ENCODE measurements around the gene COMMD1.
"Not testable (repeated sequence)": the region's sequence is repeated elsewhere in the genome, so short reads cannot be mapped to it uniquely, and the experiment has no call there.

Gene COMMD1

DNA sequence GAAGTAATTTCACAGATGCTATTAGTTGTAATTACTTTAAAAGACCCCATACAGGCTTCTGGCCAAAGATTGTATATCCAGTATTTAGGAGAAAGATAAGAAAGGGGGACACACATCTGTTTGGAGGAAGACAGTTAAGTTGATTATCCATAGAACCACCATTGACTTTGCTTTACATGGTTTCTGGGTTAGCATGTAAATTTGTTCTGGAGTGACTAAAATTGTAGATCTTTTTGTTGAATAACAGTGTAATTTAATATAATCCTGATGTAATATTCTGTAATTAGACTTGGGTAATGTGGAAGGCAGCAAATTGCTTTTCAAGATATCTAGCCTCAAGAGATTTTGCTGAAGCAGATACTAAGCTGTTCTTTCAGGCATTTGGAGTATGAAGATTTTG lies 17.2 kb downstream of the COMMD1 start:
- in situ Hi-C loops (cut with MboI; ENCODE audit: low sequenced_read_pairs), result loop anchor here (25.0 kb wide), 1 partner anchor 840 kb away; no protein-coding TSS in a partner anchor

DNA sequence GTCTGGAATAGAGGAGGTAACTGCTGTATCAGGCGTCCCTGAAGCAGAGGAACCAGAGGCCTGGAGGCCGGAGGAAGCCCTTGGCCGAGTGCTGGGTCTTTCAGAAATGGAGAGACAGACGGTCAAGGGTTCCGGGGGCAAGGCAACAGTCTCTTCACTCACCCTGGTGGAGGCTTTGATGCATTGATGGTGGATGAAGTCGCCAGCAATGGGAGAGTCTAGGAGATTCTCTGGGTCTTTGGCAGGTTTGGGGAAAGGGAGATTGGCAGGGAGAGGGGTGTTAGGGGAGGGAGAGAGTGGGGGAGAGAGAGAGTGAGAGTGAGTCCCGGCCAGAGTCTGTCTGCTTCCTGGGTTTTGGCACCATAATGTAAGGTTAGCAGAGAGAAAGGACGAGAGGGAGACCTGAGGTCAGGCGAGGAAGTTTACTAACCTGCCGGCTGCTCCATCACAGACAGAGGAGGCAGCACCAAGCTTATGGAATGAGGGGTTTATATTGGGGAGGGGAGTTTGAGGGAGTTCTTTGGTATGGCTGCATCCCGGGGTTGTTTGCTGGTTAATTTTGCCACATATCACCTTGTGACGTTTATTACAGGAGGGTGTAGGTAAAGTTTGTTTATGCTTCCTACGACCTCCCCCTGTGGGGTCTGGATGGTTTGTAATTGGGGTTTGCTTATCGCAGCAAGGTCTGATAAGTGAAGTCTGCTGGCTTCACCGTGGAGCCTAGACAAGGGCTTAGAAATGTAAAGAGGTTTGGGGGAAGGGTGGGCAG lies 19.6 kb downstream of the COMMD1 start:
- in situ Hi-C loops (cut with MboI; ENCODE audit: low sequenced_read_pairs), result loop anchor here (25.0 kb wide), 1 partner anchor 837 kb away; no protein-coding TSS in a partner anchor

DNA sequence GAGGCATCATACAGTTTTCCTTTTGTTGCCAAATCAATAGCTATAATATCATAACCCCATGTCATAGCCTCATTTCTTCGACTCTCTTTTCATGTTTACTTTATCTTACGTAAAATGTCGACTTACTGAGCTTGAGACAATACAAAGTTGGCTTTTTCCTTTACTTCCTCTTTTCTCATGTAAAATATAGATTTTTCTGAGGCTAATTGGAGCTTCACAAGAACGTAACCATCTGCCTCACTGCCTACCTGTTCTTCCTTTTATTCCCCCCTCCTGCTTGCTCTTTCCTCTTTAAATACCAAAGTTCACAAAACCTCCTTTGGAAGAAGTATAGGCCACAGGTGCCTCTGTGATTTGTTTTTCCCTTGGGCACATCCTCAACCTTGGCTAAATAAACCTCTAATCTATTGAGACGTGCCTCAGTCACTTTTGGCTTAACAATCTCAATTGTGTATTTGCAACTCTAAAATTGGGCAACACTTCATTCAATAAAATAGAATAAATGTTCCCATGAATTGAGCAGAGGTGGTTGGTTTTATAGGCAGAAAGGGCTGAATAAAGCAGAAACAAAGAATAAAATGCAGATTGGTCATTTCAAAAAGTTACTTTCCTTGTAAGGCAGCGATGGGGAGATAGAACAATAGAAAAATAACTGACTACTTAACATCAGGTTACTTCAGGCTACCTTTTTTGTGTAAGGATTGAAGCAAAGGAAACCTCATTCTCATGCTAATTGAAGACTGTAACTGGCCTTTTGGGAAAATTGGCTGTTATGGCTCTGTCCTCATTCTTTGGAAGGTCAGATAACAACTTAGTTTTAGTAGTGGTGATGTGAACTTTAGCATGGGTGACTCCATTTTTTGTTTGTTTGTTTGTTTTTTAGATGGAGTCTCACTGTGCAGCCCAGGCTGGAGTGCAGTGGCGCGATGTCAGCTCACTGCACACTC lies 21.3 kb downstream of the COMMD1 start:
- in situ Hi-C loops (cut with MboI; ENCODE audit: low sequenced_read_pairs), result no loop called here

DNA sequence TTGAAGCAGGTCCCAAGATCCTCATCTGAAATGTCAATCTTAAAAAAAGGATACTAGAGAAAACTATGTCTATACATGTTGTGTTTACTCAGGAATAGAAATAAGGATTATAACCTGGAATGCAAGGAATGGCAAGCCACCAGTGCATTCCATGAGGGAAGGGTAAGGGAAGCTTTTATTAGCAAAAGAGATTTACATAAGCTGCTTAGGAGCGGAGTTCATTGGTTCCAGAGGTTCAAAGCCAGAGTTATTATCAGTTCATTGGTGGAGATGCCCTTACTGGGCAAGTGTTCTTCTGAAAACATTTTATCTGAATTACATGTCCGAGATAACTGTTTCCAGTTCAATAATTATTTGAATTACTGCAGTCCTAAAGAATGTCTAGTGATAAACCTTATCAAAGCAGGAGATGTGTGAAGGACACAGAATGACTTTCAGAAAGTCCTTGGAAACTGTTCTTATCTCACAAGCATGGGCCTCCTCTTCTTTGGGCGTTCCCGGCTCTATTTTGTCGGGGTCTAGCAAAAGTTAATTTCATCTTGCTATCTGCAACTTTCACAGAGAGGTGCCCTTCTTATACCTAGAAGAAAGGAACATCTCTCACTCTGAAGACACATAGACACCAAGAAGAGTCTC lies 23.5 kb downstream of the COMMD1 start:
- in situ Hi-C loops (cut with MboI; ENCODE audit: low sequenced_read_pairs), result no loop called here

DNA sequence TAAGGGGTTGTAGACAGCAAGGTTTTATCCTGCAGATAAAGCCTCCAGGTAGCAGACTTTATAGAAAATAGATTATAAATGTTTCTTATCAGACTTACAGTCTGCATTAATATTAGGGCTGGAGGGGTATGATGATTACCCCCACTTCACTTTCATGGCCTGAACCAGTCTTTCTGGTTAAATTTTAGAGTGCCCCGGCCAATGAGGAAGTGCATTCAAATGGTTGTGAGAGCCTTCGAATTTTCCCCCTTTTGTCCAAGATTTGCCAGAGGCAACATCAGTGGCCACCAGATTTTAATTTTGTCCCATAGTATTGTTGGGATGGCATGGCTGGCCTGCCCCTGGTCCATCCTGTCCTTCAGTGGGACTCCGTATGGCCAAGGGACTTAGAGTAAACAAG lies 31.6 kb downstream of the COMMD1 start:
- in situ Hi-C loops (cut with MboI; ENCODE audit: low sequenced_read_pairs), result no loop called here

DNA sequence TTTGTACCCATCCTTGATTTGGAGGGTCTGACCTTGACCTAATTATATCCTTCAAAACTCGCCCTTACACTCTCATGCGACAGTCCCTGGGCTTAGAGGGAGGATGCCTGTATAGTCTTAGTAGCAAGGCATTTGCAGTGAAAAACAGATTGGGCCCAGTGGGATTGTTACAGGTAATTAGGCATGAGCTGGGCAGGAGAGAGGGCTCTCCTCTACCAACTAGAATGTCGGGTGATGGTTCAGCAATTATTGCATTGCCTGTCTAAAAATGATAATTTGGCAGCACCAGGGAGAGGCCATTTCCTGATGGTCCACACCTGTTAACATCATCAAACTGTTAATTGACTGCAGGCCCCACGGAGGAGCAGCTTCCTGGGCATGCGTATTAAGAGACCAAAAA lies 32.4 kb downstream of the COMMD1 start:
- in situ Hi-C loops (cut with MboI; ENCODE audit: low sequenced_read_pairs), result no loop called here

DNA sequence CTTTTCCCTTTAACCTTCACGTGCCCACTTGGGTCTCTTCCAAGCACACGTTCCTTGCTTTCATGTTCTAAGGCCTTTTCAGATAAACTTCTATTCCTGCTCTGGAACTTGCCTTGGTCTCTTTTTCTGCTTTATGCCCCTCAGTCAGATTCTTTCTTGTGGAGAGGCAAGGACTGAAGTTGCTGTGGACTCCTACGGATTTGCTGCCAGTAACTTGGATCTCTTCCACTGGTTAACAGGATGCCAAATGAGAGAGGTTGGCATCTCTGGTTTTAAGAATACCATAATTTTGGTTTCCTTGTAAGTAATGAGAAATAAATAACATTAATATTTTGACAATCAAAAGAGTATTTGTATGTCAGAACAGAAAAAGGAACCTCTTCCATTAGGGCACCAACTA lies 33.0 kb downstream of the COMMD1 start:
- in situ Hi-C loops (cut with MboI; ENCODE audit: low sequenced_read_pairs), result no loop called here

DNA sequence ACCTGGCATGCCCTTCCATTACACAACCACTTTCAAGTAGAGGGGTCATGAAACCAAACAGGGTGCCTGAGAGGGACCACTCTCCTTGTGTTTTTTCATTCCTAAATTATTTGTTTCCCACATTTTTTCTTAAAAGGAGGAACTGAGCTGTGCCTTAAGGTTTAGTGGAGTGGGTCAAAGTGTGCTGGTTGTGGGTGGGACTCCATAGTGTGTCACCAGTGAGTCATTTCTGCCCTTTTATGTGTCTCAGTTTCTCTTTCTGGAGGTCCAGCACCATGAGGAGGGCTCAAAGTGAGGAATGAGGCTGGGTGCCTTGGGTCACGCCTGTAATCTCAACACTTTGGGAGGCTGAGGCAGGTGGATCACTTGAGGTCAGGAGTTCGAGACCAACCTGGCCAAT lies 37.8 kb downstream of the COMMD1 start:
- in situ Hi-C loops (cut with MboI; ENCODE audit: low sequenced_read_pairs), result no loop called here

DNA sequence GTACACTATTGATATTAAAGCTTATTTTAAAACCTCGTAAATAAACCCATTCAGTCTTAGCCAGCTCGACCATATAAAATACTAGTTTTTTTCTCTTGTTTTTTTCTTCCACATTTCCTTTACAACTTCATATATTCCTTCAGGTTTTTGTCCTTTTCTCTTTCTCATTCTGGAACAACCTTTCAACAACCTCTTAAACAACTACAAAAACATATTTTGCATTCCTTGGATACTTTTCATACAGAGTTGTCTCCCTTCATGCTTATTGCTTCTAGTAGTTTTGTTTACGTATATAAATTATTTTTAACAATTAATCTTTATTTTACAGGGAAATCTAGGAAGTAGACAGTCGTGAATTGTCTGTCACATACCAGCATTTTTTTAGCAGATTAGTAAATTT lies 41.2 kb downstream of the COMMD1 start:
- in situ Hi-C loops (cut with MboI; ENCODE audit: low sequenced_read_pairs), result no loop called here

DNA sequence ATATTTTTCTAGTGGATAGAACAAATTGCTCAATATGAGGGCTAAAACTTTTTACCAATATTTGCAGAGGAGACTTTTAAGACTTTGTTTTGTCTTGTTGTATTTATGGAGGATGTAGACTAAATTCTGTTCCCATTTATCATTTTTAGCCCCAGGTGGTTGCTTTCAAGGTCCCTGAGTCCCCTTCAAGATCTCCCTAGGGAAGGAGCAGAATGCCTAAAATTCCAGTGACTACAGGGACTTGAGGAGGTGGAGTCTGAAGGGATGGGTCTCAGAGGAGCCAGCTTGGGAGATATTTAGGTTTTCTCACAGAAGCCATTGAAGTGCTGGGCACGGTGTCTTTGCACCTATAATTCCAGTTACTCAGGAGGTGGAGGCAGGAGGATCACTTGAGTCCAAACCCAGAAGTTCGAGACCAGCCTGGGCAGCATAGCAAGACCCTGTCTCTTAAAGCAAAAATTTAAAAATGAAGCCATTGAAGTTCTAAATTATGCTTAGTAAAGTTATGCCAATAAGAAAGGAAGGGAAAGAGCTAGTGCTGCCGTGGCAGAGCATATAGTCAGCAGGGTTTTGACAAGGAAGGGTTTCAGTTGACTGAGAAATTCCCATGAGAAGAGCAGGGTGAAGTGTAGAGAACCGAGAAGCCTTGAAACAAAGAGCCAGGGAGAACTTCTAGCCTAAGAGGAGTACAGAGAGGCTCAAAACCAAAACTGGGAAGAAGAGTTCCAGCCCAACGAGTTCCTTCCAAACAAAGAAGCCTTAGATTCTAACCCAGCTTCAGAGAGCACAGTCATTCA lies 43.4 kb downstream of the COMMD1 start:
- in situ Hi-C loops (cut with MboI; ENCODE audit: low sequenced_read_pairs), result no loop called here

DNA sequence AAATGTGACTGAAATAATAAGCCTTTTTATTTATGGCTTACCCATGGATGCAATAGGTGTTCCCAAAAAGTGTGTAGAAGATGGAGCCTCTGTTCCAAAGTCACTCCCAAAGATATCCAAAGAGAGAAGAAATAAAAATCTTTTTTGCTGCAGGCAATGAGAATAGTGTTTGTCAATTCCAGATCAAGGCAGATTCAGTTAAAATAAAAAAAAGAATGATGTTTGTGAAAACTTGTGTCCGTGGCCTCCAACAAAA lies 43.9 kb downstream of the COMMD1 start:
- in situ Hi-C loops (cut with MboI; ENCODE audit: low sequenced_read_pairs), result no loop called here

DNA sequence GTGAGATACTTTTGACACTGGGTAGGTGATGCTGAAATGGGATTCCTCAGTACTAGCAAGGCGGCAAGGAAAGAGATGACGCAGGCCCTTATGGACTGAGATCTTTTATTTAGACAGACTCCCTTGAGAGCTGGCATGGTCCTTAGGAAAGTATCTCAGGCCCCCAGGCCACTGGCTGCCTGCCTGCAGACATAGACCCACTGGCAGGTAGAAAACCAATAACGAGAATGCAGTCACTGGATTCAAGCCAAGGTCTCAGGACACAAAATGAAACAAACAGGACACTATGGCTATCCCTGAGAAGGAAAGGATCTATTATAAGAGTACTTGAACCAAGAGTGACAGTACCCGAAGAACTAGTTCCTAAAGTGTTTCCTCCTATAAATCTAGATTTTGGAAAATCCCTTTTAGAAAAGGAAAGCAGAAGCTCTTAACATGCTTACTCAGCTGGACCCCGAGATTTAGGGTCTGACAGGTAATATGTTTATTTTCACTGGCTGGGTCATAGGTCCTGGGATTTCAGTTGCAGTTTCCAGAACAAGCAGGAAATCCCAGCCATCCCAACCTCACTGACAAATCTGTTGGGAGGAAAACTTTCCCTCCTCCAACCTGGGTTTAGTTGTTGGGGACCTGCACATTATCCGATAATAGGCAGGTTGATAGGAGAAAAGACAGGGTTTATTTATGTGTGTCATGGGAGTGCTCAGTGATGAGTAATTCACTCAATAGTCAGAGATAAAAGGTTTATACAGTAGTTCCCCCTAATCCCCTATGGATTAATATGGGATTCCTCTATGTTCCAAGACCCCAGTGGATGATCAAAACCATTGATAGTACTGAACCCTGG lies 44.5 kb downstream of the COMMD1 start:
- in situ Hi-C loops (cut with MboI; ENCODE audit: low sequenced_read_pairs), result no loop called here

DNA sequence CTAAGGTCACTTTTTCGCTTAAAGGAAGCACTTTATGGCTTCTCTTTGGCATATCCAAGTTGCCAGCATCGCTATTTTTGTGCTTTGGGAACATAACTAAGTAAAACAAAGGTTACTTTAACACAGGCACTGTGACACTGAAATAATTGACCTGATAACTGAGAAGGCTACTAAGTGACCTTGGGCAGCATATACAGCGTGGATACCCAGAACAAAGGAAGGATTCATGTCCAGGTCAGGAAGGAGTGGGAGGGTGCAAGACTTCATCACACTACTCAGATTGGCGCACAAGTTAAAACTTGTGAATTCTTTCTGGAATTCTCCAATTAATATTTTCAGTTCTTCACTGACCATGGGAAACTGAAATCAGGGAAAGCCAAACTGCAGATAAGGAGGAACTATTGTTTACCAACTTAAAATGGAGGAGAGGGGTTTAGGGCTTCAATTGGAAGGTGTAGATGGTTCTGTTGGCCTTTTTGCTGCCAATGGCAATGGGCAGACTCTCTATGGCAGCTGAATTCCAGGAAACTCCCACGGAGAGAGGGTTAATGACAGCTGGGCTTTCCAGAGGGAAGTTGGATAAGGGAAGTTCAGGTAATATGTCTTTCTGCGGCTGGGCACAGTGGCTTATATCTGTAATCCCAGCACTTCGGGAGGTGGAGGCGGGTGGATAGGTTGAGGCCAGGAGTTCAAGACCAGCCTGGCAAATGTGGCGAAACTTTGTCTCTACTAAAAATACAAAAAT lies 45.3 kb downstream of the COMMD1 start:
- in situ Hi-C loops (cut with MboI; ENCODE audit: low sequenced_read_pairs), result no loop called here

DNA sequence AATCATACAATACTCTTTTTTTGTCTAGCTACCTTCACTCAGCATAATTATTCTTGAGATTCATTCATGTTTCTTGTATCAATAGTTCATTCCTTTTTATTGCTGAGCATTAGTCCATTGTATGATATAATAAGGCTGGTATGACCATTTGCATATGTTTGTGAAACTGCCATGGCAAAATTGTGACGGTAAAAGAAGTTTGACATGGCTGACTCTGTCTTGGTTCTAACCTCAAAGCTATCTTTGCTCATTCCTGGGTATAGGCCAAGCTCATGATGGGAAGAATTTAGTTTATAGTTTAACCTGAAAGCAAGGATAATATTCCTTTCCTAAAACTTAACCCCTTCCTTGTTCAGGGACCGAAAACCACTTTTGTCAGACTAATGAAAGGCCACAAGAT lies 46.4 kb downstream of the COMMD1 start:
- in situ Hi-C loops (cut with MboI; ENCODE audit: low sequenced_read_pairs), result no loop called here

DNA sequence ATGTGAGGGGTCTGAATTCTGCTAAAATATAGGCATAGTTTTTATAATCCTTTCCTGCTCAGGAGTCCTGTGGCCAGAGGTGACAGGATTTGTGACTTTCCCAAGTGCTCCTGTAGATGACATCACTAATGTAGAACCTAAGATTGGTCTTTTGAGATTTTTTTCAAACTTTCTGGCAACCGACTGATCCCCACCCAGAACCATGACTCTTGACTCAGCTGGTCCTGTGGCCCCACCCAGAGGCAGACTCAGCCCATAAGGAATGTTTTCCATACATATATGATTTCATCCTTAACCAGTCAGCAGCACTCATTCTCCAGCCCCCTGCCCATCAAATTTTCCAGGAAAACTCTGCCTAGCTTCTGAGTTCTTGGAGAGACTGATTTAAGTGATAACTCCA lies 46.8 kb downstream of the COMMD1 start:
- in situ Hi-C loops (cut with MboI; ENCODE audit: low sequenced_read_pairs), result no loop called here

DNA sequence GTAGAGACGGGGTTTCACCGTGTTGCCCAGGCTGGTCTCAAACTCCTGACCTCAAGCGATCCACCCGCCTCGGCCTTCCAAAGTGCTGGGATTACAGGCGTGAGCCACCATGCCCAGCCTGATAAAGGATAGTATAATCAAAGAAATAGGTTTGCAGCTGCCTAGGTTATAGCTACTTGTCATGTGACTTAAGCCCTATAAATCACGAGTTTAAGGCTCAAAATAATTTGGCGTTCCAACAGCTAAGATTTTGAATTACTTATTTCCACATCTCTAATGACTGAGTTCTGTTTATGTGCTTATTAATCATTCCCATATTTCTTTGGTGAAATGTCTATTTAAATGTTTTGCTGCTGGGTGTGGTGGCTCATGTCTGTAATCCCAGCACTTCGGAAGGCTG lies 49.4 kb downstream of the COMMD1 start:
- in situ Hi-C loops (cut with MboI; ENCODE audit: low sequenced_read_pairs), result not testable (repeated sequence)

DNA sequence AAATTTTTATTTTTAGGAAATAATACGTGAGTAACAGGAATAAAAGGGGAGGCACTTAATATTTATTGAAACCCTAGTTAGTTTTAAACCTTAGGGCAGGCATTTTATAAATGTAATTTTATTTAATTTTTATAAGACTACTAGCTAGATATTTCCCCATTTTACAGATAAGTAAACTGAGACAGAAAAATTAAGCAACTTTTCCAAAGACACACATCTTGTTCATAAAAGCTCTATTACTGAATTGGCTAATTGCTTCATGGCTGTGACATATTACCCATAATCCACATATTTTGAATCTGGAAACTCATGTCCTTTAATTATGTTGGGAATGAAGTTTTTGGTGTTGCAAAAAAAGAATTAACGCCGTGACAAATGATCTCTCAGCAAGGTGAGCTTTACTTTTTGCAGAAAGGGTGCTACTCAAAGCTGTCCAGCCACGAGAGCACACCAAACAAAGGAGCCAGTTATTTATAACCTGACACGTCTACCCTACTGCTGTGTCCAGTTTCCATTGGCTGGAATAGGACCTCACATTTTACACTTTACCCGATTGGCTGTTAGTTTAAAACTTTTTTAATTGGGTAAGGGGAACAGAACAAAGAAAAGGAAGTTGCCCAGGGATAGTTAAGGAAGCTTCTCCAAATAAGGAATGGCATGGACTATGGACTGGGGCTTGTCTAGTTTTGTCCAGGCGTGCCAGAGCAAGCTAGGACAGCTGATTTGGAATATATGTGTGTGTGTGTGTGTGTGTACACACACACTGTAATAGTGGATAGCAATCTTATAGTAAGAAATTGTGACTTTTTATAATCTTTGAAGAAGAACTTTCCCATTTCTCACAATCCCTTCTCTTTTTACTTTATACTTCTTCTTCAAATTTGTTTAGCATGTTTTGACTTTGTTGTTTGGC lies 54.2 kb downstream of the COMMD1 start:
- in situ Hi-C loops (cut with MboI; ENCODE audit: low sequenced_read_pairs), result no loop called here

DNA sequence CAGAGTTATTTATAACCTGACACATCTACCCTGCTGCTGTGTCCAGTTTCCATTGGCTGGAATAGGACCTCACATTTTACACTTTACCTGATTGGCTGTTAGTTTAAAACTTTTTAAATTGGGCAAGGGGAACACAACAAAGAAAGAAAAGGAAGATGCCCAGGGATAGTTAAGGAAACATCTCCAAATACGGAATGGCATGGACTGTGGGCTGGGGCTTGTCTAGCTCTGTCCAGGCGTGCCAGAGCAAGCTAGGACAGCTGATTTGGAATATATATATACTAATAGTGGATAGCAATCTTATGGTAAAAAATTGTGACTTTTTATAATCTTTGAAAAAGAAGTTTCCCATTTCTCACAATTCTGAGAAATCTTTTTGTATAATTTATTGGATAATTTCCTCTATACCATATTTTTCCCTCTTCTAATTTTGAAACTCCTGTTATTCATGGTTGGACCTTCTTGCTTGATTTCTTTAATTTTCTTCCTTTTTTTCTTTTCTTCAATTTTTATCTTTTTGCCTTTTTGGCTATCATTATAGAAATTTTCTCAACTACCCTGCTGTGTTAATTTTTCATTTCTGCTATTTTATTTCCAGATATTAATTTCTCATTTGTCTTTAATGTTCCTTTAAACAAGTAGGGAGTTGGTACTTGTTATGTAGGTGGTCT lies 55.9 kb downstream of the COMMD1 start:
- in situ Hi-C loops (cut with MboI; ENCODE audit: low sequenced_read_pairs), result no loop called here
